K562 (cell line): ENCODE data around the gene CBX8. TPM values are rescaled to one million over a fixed set of nuclear protein-coding genes. Genes with fewer than 3 reads are reported as not detected.

Experiments
- CCNT2 ChIP-seq: IDR thresholded peaks from 2 replicates; pipeline ENCODE4 v1.6.1; 2011; ENCODE audit warnings: borderline replicate concordance, low read depth, mild to moderate bottlenecking, moderate library complexity, mixed read lengths, low read length; ENCODE audit not compliant: insufficient read length; ENCODE audit errors: extremely low read depth
- FOXK2 ChIP-seq, 2 experiments: fragments of 450-650 bp; IDR thresholded peaks in 1 of 2; conservative IDR thresholded peaks in 1 of 2; 2 replicates each; pipeline ENCODE4 v1.6.1; 2016; ENCODE audit warnings: low read depth in 2 of 2, mild to moderate bottlenecking in 1 of 2
- FOXM1 ChIP-seq, 2 experiments: fragments of 450-650 bp in 1 of 2; sonication (generic) in 1 of 2; formaldehyde crosslinking in 1 of 2; IDR thresholded peaks; 2 replicates each; pipeline versions ENCODE4 v1.6.1 to v1.9.0; 2017 to 2022; ENCODE audit warnings: low read depth in 2 of 2, mild to moderate bottlenecking in 2 of 2, missing genetic modification reagents in 1 of 2, moderate library complexity in 1 of 2
- HDAC6 ChIP-seq: IDR thresholded peaks from 2 replicates; pipeline ENCODE4 v1.6.1; 2012; ENCODE audit warnings: low read depth, mild to moderate bottlenecking, control low read depth, inconsistent platforms, low read length, moderate library complexity
- HMGN3 ChIP-seq: IDR thresholded peaks from 2 replicates; pipeline ENCODE4 v1.6.1; 2011; ENCODE audit warnings: borderline replicate concordance, low read depth, mild to moderate bottlenecking, mixed read lengths, low read length; ENCODE audit not compliant: insufficient read length; ENCODE audit errors: extremely low read depth
- KDM4B ChIP-seq, 2 experiments: fragments of 450-650 bp in 1 of 2; sonication (generic) in 1 of 2; IDR thresholded peaks; 2 replicates each; pipeline ENCODE4 v1.6.1; 2016 to 2017; ENCODE audit warnings: borderline replicate concordance in 2 of 2, antibody characterized with exemption in 1 of 2, low read depth in 1 of 2, mild to moderate bottlenecking in 1 of 2
- KLF1 ChIP-seq: fragments of 450-650 bp; IDR thresholded peaks from 2 replicates; pipeline ENCODE4 v1.6.1; 2016; ENCODE audit warnings: missing genetic modification characterization, missing compliant biosample characterization
- MAFF ChIP-seq: IDR thresholded peaks from 2 replicates; pipeline ENCODE4 v1.6.1; 2012; ENCODE audit warnings: low read length, improper control_type of control experiment
- NFIC ChIP-seq: fragments of 450-650 bp; IDR thresholded peaks from 2 replicates; pipeline ENCODE4 v1.6.1; 2017; ENCODE audit warnings: mild to moderate bottlenecking, inconsistent platforms
- RBBP5 ChIP-seq: fragments of 200-600 bp; sonication (generic); IDR thresholded peaks from 2 replicates; pipeline ENCODE4 v1.6.1; 2012; ENCODE audit warnings: borderline replicate concordance, mild to moderate bottlenecking, low read length, control low read depth, inconsistent platforms; ENCODE audit not compliant: insufficient read depth, poor library complexity, severe bottlenecking
- RBM15 ChIP-seq: fragments of 200-400 bp; formaldehyde crosslinking; IDR thresholded peaks from 2 replicates; pipeline ENCODE4 v1.6.1; 2018; ENCODE audit warnings: mild to moderate bottlenecking, low read length, moderate library complexity; ENCODE audit not compliant: insufficient read depth
- SMARCA4 ChIP-seq: fragments of 450-650 bp; IDR thresholded peaks from 2 replicates; pipeline ENCODE4 v1.6.1; 2016
- SMARCB1 ChIP-seq: IDR thresholded peaks from 2 replicates; pipeline ENCODE4 v1.6.1; 2011; ENCODE audit warnings: improper control_type of control experiment, low read depth; ENCODE audit not compliant: insufficient read length
- ZNF217 ChIP-seq: sonication (generic); formaldehyde crosslinking; IDR thresholded peaks from 2 replicates; pipeline ENCODE4 v1.8.0; 2022; ENCODE audit warnings: mild to moderate bottlenecking, missing genetic modification reagents
- ZSCAN32 ChIP-seq: fragments of 450-650 bp; formaldehyde crosslinking; IDR thresholded peaks from 2 replicates; pipeline ENCODE4 v1.4.0; 2020; ENCODE audit warnings: mild to moderate bottlenecking, moderate library complexity
- polyA plus RNA-seq, 8 experiments: library from polyadenylated mRNA; depleted of rRNA in 4 of 8; stranded (reverse) in 5 of 8; unstranded in 3 of 8; fragments of >200 nt; fragmentation: Nextera tagmentation in 2 of 8; fragmentation: Illumina TruSeq in 1 of 8; extraction: Ambion mirVana in 2 of 8; extraction: Trizol in 1 of 8; gene quantifications; 2 replicates each; pipeline versions ENCODE4 v1.2.1 to v1.2.3, GENCODE V29; 2011 to 2014; ENCODE audit warnings: inconsistent platforms in 1 of 8, missing spikeins in 1 of 8
- total RNA-seq, 7 experiments: library from RNA; depleted of rRNA in 6 of 7; stranded (reverse); fragments of >200 nt in 6 of 7; fragmentation: Illumina TruSeq in 2 of 7; extraction: Trizol in 2 of 7; gene quantifications; 2 replicates each; pipeline versions ENCODE4 v1.2.1 to v1.2.3, GENCODE V29; 2011 to 2021; ENCODE audit warnings: low replicate concordance in 1 of 7
- TF ChIP-seq, protein P1 (sequence below), 2 experiments: IDR thresholded peaks; 2 replicates each; pipeline ENCODE4 v1.6.1; 2011; ENCODE audit warnings: borderline replicate concordance in 1 of 2, control low read depth in 1 of 2, low read depth in 1 of 2, low read length in 1 of 2, mild to moderate bottlenecking in 1 of 2, mixed read lengths in 1 of 2, moderate library complexity in 1 of 2; ENCODE audit not compliant: insufficient read depth in 1 of 2, insufficient read length in 1 of 2, poor library complexity in 1 of 2, severe bottlenecking in 1 of 2; ENCODE audit errors: extremely low read depth in 1 of 2
- TF ChIP-seq, protein P2 (sequence below): fragments of 450-650 bp; IDR thresholded peaks from 2 replicates; pipeline ENCODE4 v1.6.1; 2017; ENCODE audit warnings: antibody characterized with exemption, mild to moderate bottlenecking
- TF ChIP-seq, protein P3 (sequence below): fragments of 450-650 bp; IDR thresholded peaks from 2 replicates; pipeline ENCODE4 v1.6.1; 2016; ENCODE audit warnings: mild to moderate bottlenecking

The CBX8 gene
- total and polyA plus RNA-seq, 9 of the 15 experiments (the other 6 are each of a cell fraction or from before 2014, with no cell fraction given): 0.08 to 11.9 (median 2.6) TPM

DNA sequence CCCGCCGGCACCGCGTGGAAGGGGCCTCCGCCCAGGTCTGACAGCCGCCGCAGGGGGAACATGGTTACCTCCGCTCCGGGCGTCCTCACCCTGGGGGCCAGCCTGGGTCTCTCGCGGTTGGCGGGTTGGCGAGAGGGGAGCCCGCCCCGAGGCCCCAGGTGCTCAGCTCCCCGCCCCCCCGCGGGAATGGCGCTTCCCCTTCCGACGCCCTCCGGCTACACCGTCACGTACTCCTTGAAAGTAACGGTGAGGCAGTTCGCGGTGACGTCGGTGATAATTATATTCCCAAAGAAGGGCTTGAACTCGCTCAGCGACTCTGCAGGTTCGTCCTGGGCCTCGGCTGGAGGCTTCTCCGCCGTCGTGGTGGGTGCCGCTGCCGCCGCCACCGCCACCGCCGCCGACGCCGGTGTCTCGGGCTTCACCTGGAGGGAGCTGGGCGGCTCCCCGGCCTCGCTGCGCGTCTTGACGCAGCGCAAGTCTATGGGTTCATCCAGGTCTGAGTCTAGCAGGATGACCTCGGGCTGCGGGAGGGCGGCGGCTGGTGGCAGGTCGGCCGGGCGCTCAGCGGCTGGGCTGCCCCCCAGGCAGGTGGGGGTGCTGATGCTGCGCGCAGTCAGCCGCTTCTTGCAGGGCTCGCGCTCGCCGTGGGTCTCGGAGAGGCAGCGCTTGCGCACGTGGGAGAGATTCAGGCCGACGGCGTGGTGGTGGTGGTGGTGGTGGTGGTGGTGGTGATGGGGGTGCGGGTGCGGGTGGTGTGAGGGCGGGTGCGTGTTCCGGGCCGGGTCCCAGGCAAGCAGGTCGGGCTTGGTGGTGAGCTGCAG, 37.1 kb upstream of the CBX8 start (continued):
- TF ChIP-seq, protein P1, sequence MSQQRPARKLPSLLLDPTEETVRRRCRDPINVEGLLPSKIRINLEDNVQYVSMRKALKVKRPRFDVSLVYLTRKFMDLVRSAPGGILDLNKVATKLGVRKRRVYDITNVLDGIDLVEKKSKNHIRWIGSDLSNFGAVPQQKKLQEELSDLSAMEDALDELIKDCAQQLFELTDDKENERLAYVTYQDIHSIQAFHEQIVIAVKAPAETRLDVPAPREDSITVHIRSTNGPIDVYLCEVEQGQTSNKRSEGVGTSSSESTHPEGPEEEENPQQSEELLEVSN (IDR thresholded peaks at IDR 0.05; ENCODE audit: borderline replicate concordance in 1 of 2, extremely low read depth in 1 of 2, insufficient read depth in 1 of 2, insufficient read length in 1 of 2, low read depth in 1 of 2, low read length in 1 of 2, poor library complexity in 1 of 2, severe bottlenecking in 1 of 2): peak; percentile 18 to 28
- TF ChIP-seq HDAC6 (peak; percentile 76; the same call in 1 of the 2 replicates), SMARCB1 (no peak), RBBP5 (peak; percentile 55), FOXK2 (conservative IDR thresholded peaks at IDR 0.05 in 1 of 2, IDR thresholded peaks at IDR 0.05 in 1 of 2; ENCODE audit: low read depth in 2 of 2) (no peak), MAFF (no peak), ZSCAN32 (no peak), NFIC (no peak), RBM15 (no peak), HMGN3 (peak; percentile 26), ZNF217 (no peak), KLF1 (tag) (no peak), CCNT2 (peak; percentile 36), FOXM1 (IDR thresholded peaks at IDR 0.05; ENCODE audit: low read depth) (no peak), FOXM1 (CRISPR knock-in tag; IDR thresholded peaks at IDR 0.05; ENCODE audit: low read depth) (0 out of 2 replicates have a peak, but pooled peaks have one; percentile 58), KDM4B (IDR thresholded peaks at IDR 0.05; ENCODE audit: borderline replicate concordance in 2 of 2, low read depth in 1 of 2) (0 out of 4 replicates have a peak, but pooled peaks of 1 of the 2 experiments have one; percentile 19), SMARCA4 (no peak)
- TF ChIP-seq, protein P2, sequence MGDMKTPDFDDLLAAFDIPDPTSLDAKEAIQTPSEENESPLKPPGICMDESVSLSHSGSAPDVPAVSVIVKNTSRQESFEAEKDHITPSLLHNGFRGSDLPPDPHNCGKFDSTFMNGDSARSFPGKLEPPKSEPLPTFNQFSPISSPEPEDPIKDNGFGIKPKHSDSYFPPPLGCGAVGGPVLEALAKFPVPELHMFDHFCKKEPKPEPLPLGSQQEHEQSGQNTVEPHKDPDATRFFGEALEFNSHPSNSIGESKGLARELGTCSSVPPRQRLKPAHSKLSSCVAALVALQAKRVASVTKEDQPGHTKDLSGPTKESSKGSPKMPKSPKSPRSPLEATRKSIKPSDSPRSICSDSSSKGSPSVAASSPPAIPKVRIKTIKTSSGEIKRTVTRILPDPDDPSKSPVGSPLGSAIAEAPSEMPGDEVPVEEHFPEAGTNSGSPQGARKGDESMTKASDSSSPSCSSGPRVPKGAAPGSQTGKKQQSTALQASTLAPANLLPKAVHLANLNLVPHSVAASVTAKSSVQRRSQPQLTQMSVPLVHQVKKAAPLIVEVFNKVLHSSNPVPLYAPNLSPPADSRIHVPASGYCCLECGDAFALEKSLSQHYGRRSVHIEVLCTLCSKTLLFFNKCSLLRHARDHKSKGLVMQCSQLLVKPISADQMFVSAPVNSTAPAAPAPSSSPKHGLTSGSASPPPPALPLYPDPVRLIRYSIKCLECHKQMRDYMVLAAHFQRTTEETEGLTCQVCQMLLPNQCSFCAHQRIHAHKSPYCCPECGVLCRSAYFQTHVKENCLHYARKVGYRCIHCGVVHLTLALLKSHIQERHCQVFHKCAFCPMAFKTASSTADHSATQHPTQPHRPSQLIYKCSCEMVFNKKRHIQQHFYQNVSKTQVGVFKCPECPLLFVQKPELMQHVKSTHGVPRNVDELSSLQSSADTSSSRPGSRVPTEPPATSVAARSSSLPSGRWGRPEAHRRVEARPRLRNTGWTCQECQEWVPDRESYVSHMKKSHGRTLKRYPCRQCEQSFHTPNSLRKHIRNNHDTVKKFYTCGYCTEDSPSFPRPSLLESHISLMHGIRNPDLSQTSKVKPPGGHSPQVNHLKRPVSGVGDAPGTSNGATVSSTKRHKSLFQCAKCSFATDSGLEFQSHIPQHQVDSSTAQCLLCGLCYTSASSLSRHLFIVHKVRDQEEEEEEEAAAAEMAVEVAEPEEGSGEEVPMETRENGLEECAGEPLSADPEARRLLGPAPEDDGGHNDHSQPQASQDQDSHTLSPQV: peak; percentile 56; the same call in 1 of the 2 replicates
- TF ChIP-seq, protein P3, sequence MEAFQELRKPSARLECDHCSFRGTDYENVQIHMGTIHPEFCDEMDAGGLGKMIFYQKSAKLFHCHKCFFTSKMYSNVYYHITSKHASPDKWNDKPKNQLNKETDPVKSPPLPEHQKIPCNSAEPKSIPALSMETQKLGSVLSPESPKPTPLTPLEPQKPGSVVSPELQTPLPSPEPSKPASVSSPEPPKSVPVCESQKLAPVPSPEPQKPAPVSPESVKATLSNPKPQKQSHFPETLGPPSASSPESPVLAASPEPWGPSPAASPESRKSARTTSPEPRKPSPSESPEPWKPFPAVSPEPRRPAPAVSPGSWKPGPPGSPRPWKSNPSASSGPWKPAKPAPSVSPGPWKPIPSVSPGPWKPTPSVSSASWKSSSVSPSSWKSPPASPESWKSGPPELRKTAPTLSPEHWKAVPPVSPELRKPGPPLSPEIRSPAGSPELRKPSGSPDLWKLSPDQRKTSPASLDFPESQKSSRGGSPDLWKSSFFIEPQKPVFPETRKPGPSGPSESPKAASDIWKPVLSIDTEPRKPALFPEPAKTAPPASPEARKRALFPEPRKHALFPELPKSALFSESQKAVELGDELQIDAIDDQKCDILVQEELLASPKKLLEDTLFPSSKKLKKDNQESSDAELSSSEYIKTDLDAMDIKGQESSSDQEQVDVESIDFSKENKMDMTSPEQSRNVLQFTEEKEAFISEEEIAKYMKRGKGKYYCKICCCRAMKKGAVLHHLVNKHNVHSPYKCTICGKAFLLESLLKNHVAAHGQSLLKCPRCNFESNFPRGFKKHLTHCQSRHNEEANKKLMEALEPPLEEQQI: no peak
